Thymus (tissue), 11 donors: Measurements from ENCODE around the gene SAMD13. TPM values are rescaled to one million over a fixed set of nuclear protein-coding genes. Genes with fewer than 3 reads are reported as not detected.

Source experiments
- DNase-seq, 9 donors: peaks; one replicate each; pipeline ENCODE4 v3.0.0-alpha.2; 2013; ENCODE audit warnings: low spot score in 9 of 9, low read depth in 6 of 9, missing footprints in 1 of 9
- H3K27ac ChIP-seq, 2 donors: one replicate each; pipeline ENCODE4 v1.5.1; 2013; ENCODE audit warnings: control low read depth in 1 of 2, low read depth in 1 of 2, low read length in 1 of 2, mild to moderate bottlenecking in 1 of 2, moderate library complexity in 1 of 2
- H3K27me3 ChIP-seq, 2 donors: one replicate each; pipeline ENCODE4 v1.5.1; 2013; ENCODE audit warnings: low read length in 1 of 2; ENCODE audit not compliant: control insufficient read depth in 2 of 2, insufficient read depth in 1 of 2
- H3K36me3 ChIP-seq, 2 donors: one replicate each; pipeline ENCODE4 v1.5.1; 2013; ENCODE audit warnings: low read length in 1 of 2, mild to moderate bottlenecking in 1 of 2, moderate library complexity in 1 of 2; ENCODE audit not compliant: control insufficient read depth in 2 of 2, insufficient read depth in 2 of 2
- H3K4me1 ChIP-seq, 2 donors: one replicate each; pipeline ENCODE4 v1.5.1; 2013; ENCODE audit warnings: low read length in 2 of 2; ENCODE audit not compliant: control insufficient read depth in 2 of 2, insufficient read depth in 2 of 2
- H3K4me3 ChIP-seq, 2 donors: one replicate each; pipeline ENCODE4 v1.5.1; 2013; ENCODE audit warnings: low read length in 2 of 2, control low read depth in 1 of 2, mild to moderate bottlenecking in 1 of 2
- H3K9me3 ChIP-seq, 2 donors: one replicate each; pipeline ENCODE4 v1.5.1; 2013; ENCODE audit warnings: low read length in 1 of 2, mild to moderate bottlenecking in 1 of 2; ENCODE audit not compliant: control insufficient read depth in 2 of 2, insufficient read depth in 1 of 2
- WGBS: extraction: QIAGEN DNeasy Blood & Tissue Kit; methylation state at CpG from one replicate; pipeline ENCODE4 v1.1.7; 2013; 5-methylcytosine and 5-hydroxymethylcytosine counted together
- polyA plus RNA-seq: library from polyadenylated mRNA; stranded (reverse); fragments of 200-250 nt; gene quantifications from one replicate; pipeline ENCODE4 v1.2.3, GENCODE V29; 2013
- total RNA-seq: library from RNA; stranded (reverse); fragments of 120-200 nt; gene quantifications from one replicate; pipeline ENCODE4 v1.2.4, GENCODE V29; 2013
- donor health status: healthy.

The SAMD13 gene
- total and polyA plus RNA-seq, 2 donors, result 2.6 to 3.7 TPM

GRCh38 chr1:84293766-84294165 lies 7.7 kb upstream of the SAMD13 start:
- WGBS, result 97% methylated on average over 2 of the region's 2 CpGs
- no peaks in the 10 kb centered on the region for H3K27me3 ChIP-seq
- H3K4me1 ChIP-seq, result peaks cover 2 to 4% of the 10 kb centered on the region in 2 donors
- DNase-seq, result no peak
- H3K4me3 ChIP-seq, result no peak overlapping the region
- peaks cover 0 to 1% of the 10 kb centered on the region in 2 donors for H3K9me3 ChIP-seq
- H3K36me3 ChIP-seq, result no peaks in the 10 kb centered on the region
- H3K27ac ChIP-seq, result no peak overlapping the region

GRCh38 chr1:84294751-84295150 lies 6.8 kb upstream of the SAMD13 start:
- Histone ChIP-seq H3K4me1 (peaks cover 2 to 10% of the 10 kb centered on the region in 2 donors), H3K27me3 (no peaks in the 10 kb centered on the region), H3K9me3 (no peaks in the 10 kb centered on the region), H3K27ac (no peak overlapping the region), H3K36me3 (no peaks in the 10 kb centered on the region), H3K4me3 (no peak overlapping the region)
- DNase-seq, result peak in 1 of 9 donors; percentile 29
- WGBS, result 42% methylated on average over 3 of the region's 3 CpGs

GRCh38 chr1:84297546-84298244 lies 3.8 kb upstream of the SAMD13 start:
- Histone ChIP-seq H3K4me1 (peaks cover 6 to 25% of the 10 kb centered on the region in 2 donors), H3K27me3 (no peaks in the 10 kb centered on the region), H3K9me3 (no peaks in the 10 kb centered on the region), H3K4me3 (peak overlapping the region; percentile 91 to 98), H3K27ac (peak overlapping the region in 1 of 2 donors; percentile 43), H3K36me3 (no peaks in the 10 kb centered on the region)
- peak in 1 of 9 donors; percentile 2 for DNase-seq
- 86% methylated on average over 10 of the region's 10 CpGs for whole genome bisulfite sequencing

- Histone ChIP-seq H3K36me3 (no peaks in the 10 kb centered on the region), H3K4me3 (peak overlapping the region; percentile 91 to 98), H3K4me1 (peaks cover 6 to 31% of the 10 kb centered on the region in 2 donors), H3K27ac (peak overlapping the region; percentile 88), H3K27me3 (no peaks in the 10 kb centered on the region), H3K9me3 (no peaks in the 10 kb centered on the region)
- DNase-seq, result peak in 5 of 9 donors; percentile 44 to 79 (median 64)
- WGBS, result under 1% methylated on average over 34 of the region's 34 CpGs
These were observed 3.2 kb upstream of the SAMD13 start for GRCh38 chr1:84298328-84298683.

- peak in 5 of 9 donors; percentile 16 to 59 (median 40) for DNase-seq
- Histone ChIP-seq H3K27me3 (no peaks in the 10 kb centered on the region), H3K27ac (peak overlapping the region; percentile 88), H3K36me3 (no peaks in the 10 kb centered on the region), H3K9me3 (no peaks in the 10 kb centered on the region), H3K4me1 (peaks cover 6 to 32% of the 10 kb centered on the region in 2 donors), H3K4me3 (peak overlapping the region; percentile 91 to 98)
- 2% methylated on average over 50 of the region's 50 CpGs for WGBS
These were observed 2.6 kb upstream of the SAMD13 start for GRCh38 chr1:84298684-84299535.

DNA sequence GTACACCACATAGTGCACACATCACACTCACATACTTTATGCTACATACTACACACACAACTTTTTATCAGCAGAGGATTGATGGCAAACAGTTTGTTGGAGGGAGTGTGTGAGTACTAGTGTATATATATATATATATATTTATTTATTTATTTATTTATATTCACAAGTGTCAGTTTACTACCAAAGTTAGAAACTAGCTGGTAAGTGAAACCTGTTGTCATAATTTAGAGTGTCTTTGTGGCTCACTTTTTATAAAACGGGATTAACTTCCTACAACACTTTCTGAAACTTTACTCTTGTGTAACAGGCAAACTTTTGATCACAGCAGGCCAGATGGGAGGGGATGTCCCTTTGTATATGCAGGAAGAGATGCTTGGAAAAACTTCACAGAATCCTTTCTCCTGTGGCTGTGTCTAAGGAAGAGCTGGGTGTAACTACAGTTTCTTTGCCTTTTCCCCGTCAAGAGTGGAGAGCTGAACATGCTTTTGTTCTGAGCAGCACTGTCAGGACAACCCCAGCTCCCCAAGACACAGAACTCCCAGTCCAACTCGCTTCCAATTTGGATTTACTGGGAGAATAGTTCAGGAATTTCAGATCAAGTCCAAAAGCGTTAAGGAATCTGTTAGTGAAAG lies 1.9 kb upstream of the SAMD13 start:
- Histone ChIP-seq H3K4me3 (peak overlapping the region; percentile 91 to 98), H3K27me3 (no peaks in the 10 kb centered on the region), H3K27ac (peak overlapping the region; percentile 55 to 88), H3K4me1 (peaks cover 6 to 32% of the 10 kb centered on the region in 2 donors), H3K36me3 (no peaks in the 10 kb centered on the region), H3K9me3 (no peaks in the 10 kb centered on the region)
- 43% methylated on average over 4 of the region's 4 CpGs for WGBS
- DNase-seq, result peak in 3 of 9 donors; percentile 4 to 50 (median 13)

DNA sequence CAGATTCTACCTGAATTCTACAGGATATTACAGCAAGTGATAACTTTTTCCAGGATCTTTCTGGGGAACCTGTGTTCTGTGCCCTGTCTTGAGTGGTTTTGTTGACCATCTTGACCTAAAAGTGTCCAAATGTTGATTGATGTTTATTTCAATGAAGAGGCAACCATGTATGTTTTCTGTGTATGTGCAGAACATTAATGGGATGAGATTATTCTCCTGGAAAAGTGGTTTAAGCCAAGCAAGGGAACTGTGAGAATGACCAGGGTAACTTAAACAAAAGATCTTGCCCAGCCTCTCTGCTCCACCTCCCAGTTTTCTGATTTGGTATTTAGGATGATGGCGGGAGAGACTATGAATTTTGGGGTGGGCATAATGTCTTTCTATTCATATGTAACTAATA lies 1.0 kb upstream of the SAMD13 start:
- Histone ChIP-seq H3K4me1 (peaks cover 6 to 32% of the 10 kb centered on the region in 2 donors), H3K27ac (peak overlapping the region in 1 of 2 donors; percentile 88), H3K4me3 (no peak overlapping the region), H3K27me3 (no peaks in the 10 kb centered on the region), H3K36me3 (no peaks in the 10 kb centered on the region), H3K9me3 (no peaks in the 10 kb centered on the region)
- WGBS, result 92% methylated on average over 1 of the region's 1 CpG
- no peak for DNase-seq

- H3K4me1 ChIP-seq, result peaks cover 6 to 32% of the 10 kb centered on the region in 2 donors
- peak overlapping the region; percentile 40 to 55 for H3K4me3 ChIP-seq
- no peaks in the 10 kb centered on the region for H3K27me3 ChIP-seq
- WGBS, result 3% methylated on average over 6 of the region's 6 CpGs
- H3K36me3 ChIP-seq, result no peaks in the 10 kb centered on the region
- peak in 4 of 9 donors; percentile 15 to 43 (median 28) for DNase-seq
- H3K9me3 ChIP-seq, result no peaks in the 10 kb centered on the region
- H3K27ac ChIP-seq, result peak overlapping the region; percentile 62 to 88
These were observed 377 bp downstream of the SAMD13 start for GRCh38 chr1:84301785-84302385.
